Posterior cingulate gyrus (tissue), 11 donors: Measurements from ENCODE around the gene TRIM14.
"Not testable (repeated sequence)": the region's sequence is repeated elsewhere in the genome, so short reads cannot be mapped to it uniquely, and the experiment has no call there.

ENCODE experiments used
- DNase-seq, 10 donors: peaks; one replicate each; pipeline versions ENCODE4 v3.0.0 to v3.0.0-alpha.2; 2020 to 2021; ENCODE audit warnings: mixed read lengths in 3 of 10
- intact Hi-C: fragments of 100-400 bp; cut with DNase I; formaldehyde crosslinking; loops from one replicate; pipeline ENCODE4 v1.15.1; 2023

Gene TRIM14

DNA sequence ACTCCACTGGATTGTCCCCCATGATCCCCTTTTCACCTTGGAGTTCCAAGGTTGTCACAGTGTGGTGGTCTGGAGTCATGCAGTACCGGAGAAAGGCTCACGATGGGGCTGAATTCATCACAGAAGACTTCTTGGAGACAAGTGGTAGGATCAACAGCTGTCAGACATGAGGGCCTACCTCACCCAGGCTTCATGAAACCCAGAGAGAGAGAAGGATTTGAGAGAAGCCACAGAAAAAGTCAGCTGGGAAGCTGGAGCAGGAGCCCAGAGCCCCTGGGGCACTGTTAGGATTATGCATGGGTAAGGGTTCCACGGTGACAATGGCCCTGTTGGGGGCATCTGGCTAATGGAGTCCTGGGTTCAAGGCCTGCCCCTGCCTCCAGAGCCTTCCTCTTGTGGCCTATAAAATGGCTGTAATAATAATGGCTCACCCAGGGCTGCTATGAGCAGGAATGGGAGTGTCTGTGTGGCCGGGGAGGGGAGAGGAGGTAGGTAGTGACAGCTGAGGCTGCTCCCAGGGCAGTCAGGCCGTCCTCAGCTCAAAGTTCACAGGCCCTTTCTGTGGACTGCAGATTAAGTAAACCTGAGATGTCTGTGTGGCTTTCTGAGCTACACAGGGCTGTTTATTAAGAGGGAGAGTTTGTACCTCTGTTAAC, 910 bp downstream of the TRIM14 start:
- intact Hi-C loops, result no loop called here

DNA sequence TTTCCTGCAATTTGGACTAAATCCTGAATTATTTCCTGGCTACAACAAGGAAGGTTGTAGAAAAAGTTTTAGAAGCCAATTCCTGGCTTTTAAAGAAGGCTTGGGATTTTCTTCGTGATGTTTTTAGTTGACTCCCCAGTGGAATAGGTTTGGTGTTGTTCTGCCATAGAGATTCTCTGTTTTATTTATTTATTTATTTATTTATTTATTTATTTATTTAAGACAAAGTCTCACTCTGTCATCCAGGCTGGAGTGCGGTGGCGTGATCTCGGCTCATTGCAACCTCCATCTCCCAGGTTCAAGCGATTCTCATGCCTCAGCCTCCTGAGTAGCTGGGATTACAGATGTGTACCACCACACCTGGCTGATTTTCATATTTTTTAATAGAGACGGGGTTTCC, 1.9 kb downstream of the TRIM14 start:
- intact Hi-C loops, result not testable (repeated sequence)
- DNase-seq, result peak in 1 of 10 donors; percentile 60

More for the DNA sequence above, 910 bp downstream of the TRIM14 start:
- peak in 2 of 10 donors; percentile 19 to 54 for DNase-seq

DNA sequence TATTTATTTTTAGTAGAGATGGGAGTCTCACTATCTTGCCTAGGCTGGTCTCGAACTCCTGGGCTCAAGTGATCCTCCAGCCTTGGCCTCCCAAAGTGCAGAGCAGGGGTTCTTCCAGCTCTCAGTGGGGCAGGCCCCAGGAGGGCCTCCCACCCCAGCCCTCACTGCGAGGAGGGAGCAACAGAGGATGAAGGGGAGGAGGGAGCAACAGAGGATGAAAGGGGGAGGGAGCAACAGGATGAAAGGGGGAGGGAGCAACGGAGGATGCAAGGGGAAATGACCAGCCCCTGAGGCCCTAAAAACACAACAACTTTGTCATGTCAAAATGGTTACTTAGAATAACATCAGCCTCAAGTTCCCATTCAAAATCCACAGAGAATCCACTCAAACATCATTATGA, 10.0 kb downstream of the TRIM14 start:
- intact Hi-C loops, result no loop called here
- DNase-seq, result no peak

DNA sequence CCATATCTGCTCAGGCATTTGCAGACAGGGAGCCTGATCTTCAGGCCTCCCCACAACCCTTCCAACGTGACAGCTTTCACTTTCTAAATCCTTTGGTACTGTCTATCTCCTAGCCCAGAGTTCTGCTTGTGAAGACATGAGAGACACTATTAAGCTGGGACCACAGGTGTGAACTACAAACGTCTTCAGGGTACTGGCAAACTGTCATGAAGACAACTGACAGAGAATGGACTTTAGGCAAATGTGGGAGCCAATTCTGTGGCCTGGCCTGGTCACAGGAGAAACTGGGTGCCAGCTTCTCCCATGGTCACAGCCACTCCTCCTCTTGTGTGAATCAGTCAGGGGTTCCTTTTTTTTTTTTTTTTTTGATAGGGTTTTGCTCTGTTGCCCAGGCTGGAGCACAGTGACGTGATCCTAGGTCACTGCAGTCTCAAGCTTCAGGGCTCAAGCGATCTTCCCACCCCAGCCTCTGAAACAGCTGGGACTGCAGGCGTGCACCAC, 10.4 kb downstream of the TRIM14 start:
- intact Hi-C loops, result no loop called here

DNA sequence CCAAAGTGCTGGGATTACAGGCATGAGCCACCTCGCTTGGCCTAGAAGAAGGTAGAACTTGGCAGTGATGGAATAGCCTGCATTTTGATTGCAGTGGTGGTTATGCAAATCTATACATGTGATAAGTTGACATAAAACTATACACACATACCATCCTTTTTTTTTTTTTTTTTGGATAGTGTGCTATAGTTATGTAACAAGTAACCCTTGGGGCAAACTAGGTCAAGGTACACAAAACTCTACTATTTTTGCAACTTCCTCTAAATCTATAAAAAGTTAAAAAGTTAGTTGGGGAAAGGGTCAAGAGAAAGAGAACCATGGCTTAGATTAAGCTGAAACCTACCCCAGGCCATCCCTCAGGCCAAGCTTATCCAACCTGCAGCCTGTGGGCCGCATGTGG, 11.1 kb downstream of the TRIM14 start:
- intact Hi-C loops, result no loop called here
- no peak for DNase-seq

More for the DNA sequence above, 10.4 kb downstream of the TRIM14 start:
- peak in 1 of 10 donors; percentile 41 for DNase-seq

DNA sequence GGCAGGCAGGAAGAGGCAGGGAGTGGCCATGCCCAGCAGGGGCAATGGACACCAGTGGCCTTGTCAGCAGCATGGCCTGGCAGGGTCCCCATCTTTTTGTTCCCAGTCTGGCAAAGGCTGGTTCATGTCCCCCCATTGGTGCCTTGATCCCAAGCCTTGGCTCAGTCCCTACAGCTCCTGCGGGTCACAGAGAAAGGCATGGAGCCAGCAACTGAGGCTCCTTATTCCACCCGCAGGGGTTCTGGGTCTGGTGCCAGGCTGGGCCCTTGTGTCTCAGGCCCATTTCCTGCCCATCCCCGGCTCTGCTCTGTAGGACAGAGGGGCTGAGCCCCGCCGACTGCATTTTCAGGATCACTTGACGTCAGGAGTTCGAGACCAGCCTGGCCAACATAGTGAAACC, 14.0 kb downstream of the TRIM14 start:
- intact Hi-C loops, result no loop called here
- DNase-seq, result peak in 1 of 10 donors; percentile 42

GRCh38 chr9:98104445-98104881, 14.6 kb downstream of the TRIM14 start:
- peak in 1 of 10 donors; percentile 65 for DNase-seq
- intact Hi-C loops, result no loop called here

DNA sequence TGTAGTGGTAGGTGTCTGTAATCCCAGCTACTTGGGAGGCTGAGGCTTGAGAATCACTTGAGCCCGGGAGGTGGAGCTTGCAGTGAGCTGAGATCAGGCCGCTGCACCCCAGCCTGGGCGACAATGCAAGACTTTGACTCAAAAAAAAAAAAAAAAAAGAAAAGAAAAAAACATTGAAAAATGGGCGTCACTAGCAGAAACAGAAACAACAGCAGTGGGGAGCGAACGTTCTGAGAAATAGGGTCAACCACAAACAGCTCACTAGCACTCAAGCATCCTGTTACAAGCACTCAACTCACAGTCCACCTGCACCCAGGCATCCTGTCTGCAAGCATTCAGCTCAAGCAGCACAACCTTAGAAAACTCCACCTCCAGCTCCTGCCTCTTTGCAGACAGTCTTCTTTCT, 17.2 kb downstream of the TRIM14 start:
- peak in 1 of 10 donors; percentile 69 for DNase-seq
- intact Hi-C loops, result no loop called here

GRCh38 chr9:98101416-98101815, 17.6 kb downstream of the TRIM14 start:
- intact Hi-C loops, result no loop called here
- peak in 1 of 10 donors; percentile 12 for DNase-seq

DNA sequence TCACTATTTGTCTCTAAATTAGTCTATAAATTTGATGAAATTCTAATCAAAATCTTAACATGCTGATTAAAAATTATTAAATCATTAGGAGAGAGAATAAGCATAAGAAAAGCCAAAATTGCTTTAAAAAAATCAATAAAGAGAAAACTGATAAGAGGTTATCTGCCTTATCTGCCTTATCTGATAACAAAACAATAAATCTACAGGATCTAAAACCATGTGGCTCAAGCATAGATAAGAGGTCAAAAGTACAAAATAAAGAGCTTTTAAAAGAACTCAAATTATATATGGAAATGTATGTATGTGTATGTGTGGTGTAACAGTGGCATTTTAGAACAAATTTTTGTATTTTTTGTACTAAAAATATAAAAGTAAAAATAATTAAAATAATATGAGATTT, 18.6 kb downstream of the TRIM14 start:
- intact Hi-C loops, result no loop called here
- no peak for DNase-seq

DNA sequence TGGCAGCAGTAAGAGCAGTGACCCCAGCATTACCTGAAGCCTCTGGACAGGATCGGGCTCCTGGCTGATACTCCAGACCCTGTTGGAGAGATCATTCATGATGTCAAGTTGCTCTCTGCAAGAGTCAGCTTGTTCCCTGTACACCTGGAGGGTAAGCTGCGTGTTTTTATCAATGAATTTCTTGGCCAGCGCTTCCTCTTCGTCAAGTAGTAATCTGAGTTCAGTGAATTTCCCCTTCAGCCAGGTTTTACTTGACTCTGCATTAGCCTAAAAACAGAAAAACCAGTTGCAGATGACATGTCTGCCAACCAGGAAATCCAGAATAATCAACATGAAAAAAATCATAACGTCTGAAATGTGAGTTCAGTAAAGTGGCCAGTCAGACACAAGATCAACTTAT, 19.1 kb downstream of the TRIM14 start:
- no peak for DNase-seq
- intact Hi-C loops, result no loop called here

GRCh38 chr9:98099346-98099745, 19.7 kb downstream of the TRIM14 start:
- no peak for DNase-seq
- intact Hi-C loops, result no loop called here

DNA sequence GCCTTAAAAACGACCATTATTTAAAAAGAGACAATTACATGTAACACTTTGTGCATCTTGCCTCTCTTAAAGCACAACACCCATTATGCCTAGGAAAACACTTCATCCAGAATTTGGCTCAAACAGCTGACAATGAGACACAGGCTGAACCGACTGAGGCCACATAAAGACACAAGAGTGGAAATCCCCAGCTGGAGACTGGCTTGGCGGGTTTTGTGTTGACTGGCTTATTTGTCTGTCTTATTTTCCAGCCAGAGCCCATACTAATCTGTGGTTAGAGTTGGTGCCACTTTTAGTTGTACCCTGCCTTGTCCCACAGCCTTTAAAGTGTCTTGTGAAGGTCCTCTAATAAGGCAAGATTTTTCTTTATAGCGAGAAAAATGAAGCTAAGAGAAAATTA, 21.2 kb downstream of the TRIM14 start:
- intact Hi-C loops, result no loop called here
- DNase-seq, result peak in 1 of 10 donors; percentile 18

DNA sequence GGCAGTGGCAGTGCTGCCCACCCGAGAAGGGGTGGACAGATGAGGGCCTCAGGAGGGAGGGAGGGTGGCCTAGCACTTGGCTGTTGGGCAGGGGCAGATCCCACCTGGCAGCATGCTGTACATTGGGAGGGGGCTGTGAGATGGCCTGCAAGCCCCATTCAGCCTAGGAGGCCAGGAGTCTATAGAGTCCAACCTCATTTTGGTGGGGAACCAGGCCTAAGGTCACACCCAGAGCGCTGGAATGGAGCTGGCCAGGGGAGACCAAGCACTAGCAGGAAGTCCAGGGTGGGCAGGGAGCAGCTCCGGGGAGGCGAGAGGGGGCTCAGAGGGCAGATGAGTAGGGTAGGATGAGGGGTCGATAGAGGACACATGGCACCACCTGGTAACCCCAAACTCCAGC, 22.9 kb downstream of the TRIM14 start:
- peak in 2 of 10 donors; percentile 55 to 66 for DNase-seq
- intact Hi-C loops, result no loop called here

- intact Hi-C loops, result no loop called here
Measured at GRCh38 chr9:98095401-98095800, 23.6 kb downstream of the TRIM14 start.

DNA sequence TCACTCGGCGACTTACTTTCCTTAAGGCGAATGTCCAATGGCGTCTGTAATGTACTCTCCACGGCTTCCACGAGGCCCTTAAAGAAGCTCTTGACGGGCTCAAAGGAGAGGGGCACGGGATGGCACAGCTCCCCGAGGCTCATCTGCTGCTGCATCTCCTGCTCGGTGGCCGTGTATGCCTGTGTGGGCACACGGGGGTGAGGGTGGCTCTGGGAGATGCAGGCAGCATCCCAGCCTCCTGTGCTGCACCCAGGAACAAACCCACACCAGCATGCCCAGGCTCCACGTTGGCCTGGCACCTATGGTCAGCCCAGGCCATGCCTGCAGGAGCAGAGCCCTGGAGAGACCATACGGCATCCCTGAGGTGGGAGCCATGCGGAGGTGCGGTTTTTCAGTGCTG, 24.2 kb downstream of the TRIM14 start:
- intact Hi-C loops, result no loop called here
- peak in 2 of 10 donors; percentile 52 to 63 for DNase-seq

More at GRCh38 chr9:98095401-98095800, 23.6 kb downstream of the TRIM14 start:
- DNase-seq, result peak in 2 of 10 donors; percentile 5 to 43

DNA sequence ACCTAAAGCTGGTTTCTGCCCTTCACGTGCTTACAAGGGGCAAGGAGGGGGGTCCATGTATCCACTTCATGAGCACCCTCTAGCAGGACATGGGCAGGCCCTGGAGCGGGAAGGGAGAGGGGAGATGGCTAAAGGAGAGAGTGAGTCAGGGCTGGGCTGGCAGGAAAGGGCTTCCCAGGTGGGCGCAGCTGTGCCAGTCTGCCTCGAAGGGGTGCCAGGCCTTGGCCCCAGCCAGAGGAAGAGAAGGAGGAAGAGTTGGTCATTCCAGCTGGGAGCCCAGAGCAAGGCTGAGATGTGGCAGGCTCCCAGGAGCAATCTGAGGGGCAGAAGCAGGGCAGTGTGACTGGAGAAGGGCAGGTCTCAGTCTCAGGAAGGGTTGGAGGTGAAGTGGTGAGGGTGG, 24.7 kb downstream of the TRIM14 start:
- peak in 2 of 10 donors; percentile 44 to 53 for DNase-seq
- intact Hi-C loops, result no loop called here

GRCh38 chr9:98092613-98092931, 26.4 kb downstream of the TRIM14 start:
- DNase-seq, result peak in 2 of 10 donors; percentile 17 to 64

DNA sequence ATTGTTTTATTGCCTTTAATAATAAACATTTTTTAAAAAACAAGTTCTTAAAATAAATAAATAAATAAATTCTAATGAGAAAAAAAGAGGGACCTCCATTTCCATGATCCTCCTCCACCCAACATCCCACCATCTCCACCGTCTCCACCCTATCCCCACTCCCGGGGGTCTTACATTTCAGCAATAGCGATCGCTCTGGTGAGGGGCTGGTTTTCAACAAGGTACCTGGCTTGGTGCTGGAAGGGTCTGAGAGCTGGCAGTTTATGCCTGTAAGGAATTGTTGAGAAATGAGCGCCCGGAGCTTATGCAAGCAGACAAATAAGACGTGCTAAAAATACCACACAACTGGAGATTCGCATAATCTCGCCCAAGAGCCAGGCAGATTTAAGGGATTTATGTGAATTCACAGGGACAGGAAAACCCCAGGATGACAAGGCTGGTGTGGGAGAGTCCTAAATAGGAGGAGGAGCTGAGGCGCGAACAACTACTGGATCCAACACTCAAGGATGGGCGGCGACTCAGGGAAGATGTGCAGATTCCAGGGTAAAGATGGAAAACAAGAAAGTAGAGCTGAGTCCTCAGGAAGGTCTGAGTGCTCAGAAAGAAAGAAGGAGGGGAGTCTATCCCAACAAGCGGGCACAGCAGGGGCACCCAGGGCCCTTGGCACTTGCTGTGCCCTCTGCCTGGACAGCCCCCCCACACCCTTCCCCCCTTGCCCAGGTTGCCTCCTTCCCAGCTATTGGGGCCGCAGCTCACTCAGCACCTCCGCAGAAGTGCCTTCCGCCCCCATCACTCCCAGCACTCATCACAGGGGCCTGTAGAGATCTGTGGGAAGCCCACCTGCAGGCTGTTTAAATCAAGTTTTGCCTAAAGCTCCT, 27.0 kb downstream of the TRIM14 start:
- DNase-seq, result peak in 8 of 10 donors; percentile 31 to 93 (median 68)

More at GRCh38 chr9:98092613-98092931, 26.4 kb downstream of the TRIM14 start:
- intact Hi-C loops, result no loop called here

GRCh38 chr9:98090674-98091073, 28.3 kb downstream of the TRIM14 start:
- DNase-seq, intact Hi-C loops: not testable (repeated sequence)

More for the DNA sequence above, 27.0 kb downstream of the TRIM14 start:
- intact Hi-C loops, result no loop called here
